OCI-LY1 (cell line): Measurements from ENCODE around the gene PTPRT.

Source experiments
- CTCF ChIP-seq: fragments of 200-600 bp; sonication (generic), shearing (Covaris generic); IDR thresholded peaks from 2 replicates; pipeline ENCODE4 v1.5.1; 2017; ENCODE audit warnings: mild to moderate bottlenecking, antibody characterized with exemption, low read length, moderate library complexity, mixed read lengths
- EZH2 ChIP-seq: fragments of 200-600 bp; sonication (generic), shearing (Covaris generic); IDR thresholded peaks from 2 replicates; pipeline ENCODE4 v1.8.0; 2017; ENCODE audit warnings: borderline replicate concordance, mixed run types, mild to moderate bottlenecking, antibody characterized with exemption, low read length, moderate library complexity, mixed read lengths

GRCh38 chr20:42261766-42262270 is 927.9 kb downstream of the PTPRT start:
- TF ChIP-seq CTCF (no peak), EZH2 (no peak)
